ENCODE data around the gene SCMH1.

Gene SCMH1

DNA sequence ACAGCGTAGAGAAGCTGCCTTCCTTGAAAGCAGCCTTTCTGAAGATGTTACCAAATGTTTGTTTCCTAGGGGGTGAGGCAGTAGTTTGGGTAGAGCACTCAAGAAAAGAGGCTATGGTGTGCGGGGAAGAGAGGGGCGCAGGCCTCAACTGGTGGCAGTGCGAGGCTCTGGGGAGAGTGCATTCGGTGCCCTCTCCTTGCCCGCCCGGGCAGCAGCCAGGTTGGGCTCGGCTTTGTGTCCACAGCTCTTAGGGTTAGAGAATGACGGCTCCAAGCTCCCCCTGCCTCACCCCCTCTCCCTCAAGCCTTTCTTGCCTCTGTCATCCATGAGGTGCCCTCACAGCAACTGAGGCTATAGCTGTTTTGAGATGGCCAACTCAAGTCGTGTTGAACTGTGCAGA is 219.7 kb downstream of the SCMH1 start:
- Histone ChIP-seq H3K27me3 (ENCODE audit: low read depth, low read length) (no peaks in the 10 kb centered on the region), H2AFZ (ENCODE audit: low read depth, low read length) (no peak overlapping the region), H3K36me3 (replicated peaks; ENCODE audit: low read depth, low read length) (peaks cover 3% of the 10 kb centered on the region), H3K79me2 (ENCODE audit: low read length) (no peaks in the 10 kb centered on the region), H3K4me2 (ENCODE audit: low read length) (no peak overlapping the region), H4K20me1 (ENCODE audit: insufficient read depth, low read length) (no peaks in the 10 kb centered on the region), H3K4me1 (ENCODE audit: low read length) (no peaks in the 10 kb centered on the region), H3K9ac (ENCODE audit: low read length) (no peak overlapping the region), H3K27ac (ENCODE audit: low read length) (no peak overlapping the region), H3K4me3 (ENCODE audit: low read length) (no peak overlapping the region), H3K9me3 (ENCODE audit: insufficient read depth, low read length) (no peaks in the 10 kb centered on the region)
- no peak for TF ChIP-seq EZH2phosphoT487 (IDR thresholded peaks at IDR 0.05; ENCODE audit: low read depth)
- TF ChIP-seq, protein P1, sequence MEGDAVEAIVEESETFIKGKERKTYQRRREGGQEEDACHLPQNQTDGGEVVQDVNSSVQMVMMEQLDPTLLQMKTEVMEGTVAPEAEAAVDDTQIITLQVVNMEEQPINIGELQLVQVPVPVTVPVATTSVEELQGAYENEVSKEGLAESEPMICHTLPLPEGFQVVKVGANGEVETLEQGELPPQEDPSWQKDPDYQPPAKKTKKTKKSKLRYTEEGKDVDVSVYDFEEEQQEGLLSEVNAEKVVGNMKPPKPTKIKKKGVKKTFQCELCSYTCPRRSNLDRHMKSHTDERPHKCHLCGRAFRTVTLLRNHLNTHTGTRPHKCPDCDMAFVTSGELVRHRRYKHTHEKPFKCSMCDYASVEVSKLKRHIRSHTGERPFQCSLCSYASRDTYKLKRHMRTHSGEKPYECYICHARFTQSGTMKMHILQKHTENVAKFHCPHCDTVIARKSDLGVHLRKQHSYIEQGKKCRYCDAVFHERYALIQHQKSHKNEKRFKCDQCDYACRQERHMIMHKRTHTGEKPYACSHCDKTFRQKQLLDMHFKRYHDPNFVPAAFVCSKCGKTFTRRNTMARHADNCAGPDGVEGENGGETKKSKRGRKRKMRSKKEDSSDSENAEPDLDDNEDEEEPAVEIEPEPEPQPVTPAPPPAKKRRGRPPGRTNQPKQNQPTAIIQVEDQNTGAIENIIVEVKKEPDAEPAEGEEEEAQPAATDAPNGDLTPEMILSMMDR (IDR thresholded peaks at IDR 0.05; ENCODE audit: low read depth, low read length), result no peak

DNA sequence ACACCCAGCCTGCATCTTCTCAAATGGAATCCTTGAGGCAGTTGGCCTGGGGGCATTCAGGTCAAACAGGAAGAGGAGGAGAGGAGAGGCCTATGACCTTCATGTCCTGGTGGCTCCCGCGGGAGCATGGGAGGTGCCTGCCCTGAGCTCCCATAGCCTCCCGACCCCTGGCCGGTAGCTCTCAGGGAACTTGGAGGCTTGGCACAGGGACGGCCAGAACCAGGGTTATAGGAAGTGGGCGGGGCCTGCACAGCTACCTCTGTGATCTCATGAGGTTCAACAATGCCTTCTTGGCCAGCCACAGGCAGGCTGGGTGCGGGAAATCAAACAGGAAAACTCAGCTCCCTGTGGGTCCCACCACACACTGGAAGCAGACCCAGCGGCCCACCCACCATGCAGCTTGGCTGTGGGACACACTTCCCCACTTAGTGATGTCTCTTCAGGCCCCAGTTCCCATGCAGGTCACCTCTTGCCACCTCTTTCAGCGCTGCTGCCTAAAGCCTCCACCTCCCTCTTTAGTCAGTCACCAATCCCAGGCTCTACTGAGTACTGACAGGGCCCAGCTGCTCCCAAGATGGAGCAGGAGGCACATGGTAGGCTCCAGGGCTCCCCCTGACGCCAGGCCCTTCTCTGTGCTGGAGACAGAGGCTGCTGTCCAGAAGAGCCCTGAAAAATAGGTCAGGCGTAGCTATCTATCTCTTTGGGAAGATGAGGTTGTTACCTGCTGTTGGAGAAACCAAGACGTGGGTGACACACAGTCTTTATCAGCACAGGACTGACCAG is 220.4 kb downstream of the SCMH1 start, which contains the start of gene SLFNL1:
SLFNL1 (minus strand) TSS at position 200 of the 783 bp plus-strand sequence. CDS start 1,065 bp downstream, outside the sequence.
- Histone ChIP-seq H3K79me2 (ENCODE audit: low read length) (no peaks in the 10 kb centered on the region), H3K27me3 (ENCODE audit: low read depth, low read length) (no peaks in the 10 kb centered on the region), H3K27ac (ENCODE audit: low read length) (no peak within 1 kb of the TSS), H2AFZ (ENCODE audit: low read depth, low read length) (no peak within 1 kb of the TSS), H3K36me3 (replicated peaks; ENCODE audit: low read depth, low read length) (peaks cover 3% of the 10 kb centered on the region), H4K20me1 (ENCODE audit: insufficient read depth, low read length) (no peaks in the 10 kb centered on the region), H3K9ac (ENCODE audit: low read length) (no peak within 1 kb of the TSS), H3K4me3 (ENCODE audit: low read length) (no peak within 1 kb of the TSS), H3K4me1 (ENCODE audit: low read length) (no peaks in the 10 kb centered on the region), H3K4me2 (ENCODE audit: low read length) (no peak within 1 kb of the TSS), H3K9me3 (ENCODE audit: insufficient read depth, low read length) (no peaks in the 10 kb centered on the region)
- TF ChIP-seq, protein P1 (IDR thresholded peaks at IDR 0.05; ENCODE audit: low read depth, low read length), result no peak
- no peak for TF ChIP-seq EZH2phosphoT487 (IDR thresholded peaks at IDR 0.05; ENCODE audit: low read depth)

DNA sequence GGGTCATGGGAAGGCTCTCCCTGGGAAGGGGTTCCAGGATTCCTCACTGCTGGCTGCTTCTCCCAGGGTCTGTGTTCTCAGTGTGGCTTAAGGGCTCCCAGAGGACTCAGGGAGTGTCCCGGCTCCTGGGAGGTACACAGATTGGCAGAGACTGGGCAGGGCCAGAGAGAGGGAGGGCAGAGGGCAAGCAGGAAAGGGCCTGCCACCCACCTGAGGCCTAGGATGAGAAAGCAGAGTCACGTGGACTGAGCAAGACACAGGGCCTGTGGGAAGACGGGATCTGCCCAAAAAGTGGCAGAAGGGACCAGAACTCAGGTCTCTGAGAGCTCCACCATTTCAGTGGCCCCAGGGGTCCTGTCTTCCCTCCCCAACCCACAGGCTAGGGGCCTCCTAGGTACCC is 221.5 kb downstream of the SCMH1 start:
- H3K36me3 ChIP-seq (replicated peaks; ENCODE audit: low read depth, low read length), result peaks cover 3% of the 10 kb centered on the region
- H2AFZ ChIP-seq (ENCODE audit: low read depth, low read length), result no peak overlapping the region
- H3K27me3 ChIP-seq (ENCODE audit: low read depth, low read length), result no peaks in the 10 kb centered on the region
- no peaks in the 10 kb centered on the region for H3K79me2 ChIP-seq (ENCODE audit: low read length)
- no peak overlapping the region for H3K9ac ChIP-seq (ENCODE audit: low read length)
- H3K27ac ChIP-seq (ENCODE audit: low read length), result no peak overlapping the region
- TF ChIP-seq, protein P1 (IDR thresholded peaks at IDR 0.05; ENCODE audit: low read depth, low read length), result no peak
- no peak for TF ChIP-seq EZH2phosphoT487 (IDR thresholded peaks at IDR 0.05; ENCODE audit: low read depth)
- H3K4me1 ChIP-seq (ENCODE audit: low read length), result no peaks in the 10 kb centered on the region
- no peaks in the 10 kb centered on the region for H3K9me3 ChIP-seq (ENCODE audit: insufficient read depth, low read length)
- H3K4me2 ChIP-seq (ENCODE audit: low read length), result no peak overlapping the region
- no peaks in the 10 kb centered on the region for H4K20me1 ChIP-seq (ENCODE audit: insufficient read depth, low read length)
- H3K4me3 ChIP-seq (ENCODE audit: low read length), result no peak overlapping the region

DNA sequence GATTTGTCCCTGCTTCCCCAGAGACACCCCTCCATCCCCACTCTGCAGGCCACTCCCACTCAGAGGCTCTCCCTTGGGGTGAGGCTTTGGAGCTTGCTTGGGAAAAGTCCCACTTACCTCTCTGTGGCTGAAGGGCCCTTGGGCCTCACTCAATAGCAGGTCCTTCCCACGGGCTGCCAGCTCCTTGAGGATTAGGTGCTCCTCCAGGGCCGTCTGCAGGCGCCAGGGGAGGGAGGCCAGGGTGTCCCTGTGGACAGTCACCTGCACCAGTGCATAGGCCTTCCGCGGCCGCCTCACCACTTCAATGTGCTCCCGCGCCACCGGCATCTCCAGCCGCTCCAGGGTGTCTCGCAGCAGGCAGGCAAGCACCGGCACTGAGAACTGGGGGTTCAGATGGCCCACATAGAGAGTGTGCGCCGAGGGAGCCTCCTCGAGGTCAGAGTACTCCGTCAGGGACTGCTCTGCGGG is 222.0 kb downstream of the SCMH1 start:
- no peaks in the 10 kb centered on the region for H3K27me3 ChIP-seq (ENCODE audit: low read depth, low read length)
- H3K4me2 ChIP-seq (ENCODE audit: low read length), result no peak overlapping the region
- H3K36me3 ChIP-seq (replicated peaks; ENCODE audit: low read depth, low read length), result peaks cover 3% of the 10 kb centered on the region
- H3K4me3 ChIP-seq (ENCODE audit: low read length), result no peak overlapping the region
- no peak overlapping the region for H2AFZ ChIP-seq (ENCODE audit: low read depth, low read length)
- no peak overlapping the region for H3K9ac ChIP-seq (ENCODE audit: low read length)
- H3K79me2 ChIP-seq (ENCODE audit: low read length), result no peaks in the 10 kb centered on the region
- H3K9me3 ChIP-seq (ENCODE audit: insufficient read depth, low read length), result no peaks in the 10 kb centered on the region
- H3K27ac ChIP-seq (ENCODE audit: low read length), result no peak overlapping the region
- TF ChIP-seq, protein P1 (IDR thresholded peaks at IDR 0.05; ENCODE audit: low read depth, low read length), result no peak
- no peak for TF ChIP-seq EZH2phosphoT487 (IDR thresholded peaks at IDR 0.05; ENCODE audit: low read depth)
- no peaks in the 10 kb centered on the region for H3K4me1 ChIP-seq (ENCODE audit: low read length)
- no peaks in the 10 kb centered on the region for H4K20me1 ChIP-seq (ENCODE audit: insufficient read depth, low read length)

Data from OCI-LY3 (cell line).